Memory B cell (primary cell): Measurements from ENCODE around the gene KCTD4.

Experiments used
- ATAC-seq: fragments of 150-1000 bp; cut with Tn5 transposase; 2 replicates; pipeline ENCODE4 v1.10.0; 2021; ENCODE audit warnings: low read depth, mild to moderate bottlenecking, moderate library complexity
- DNase-seq, 2 donors: peaks; one replicate each; pipeline ENCODE4 v3.0.0; 2022; ENCODE audit warnings: low spot score in 2 of 2
- H3K27ac Mint-ChIP-seq: one replicate; pipeline ENCODE4 v1.8.0; 2022; ENCODE audit warnings: mild to moderate bottlenecking, moderate library complexity, mixed read lengths
- H3K27me3 Mint-ChIP-seq: one replicate; pipeline ENCODE4 v1.8.0; 2022; ENCODE audit warnings: mixed read lengths
- H3K36me3 Mint-ChIP-seq: one replicate; pipeline ENCODE4 v1.8.0; 2022; ENCODE audit warnings: mild to moderate bottlenecking, mixed read lengths
- H3K4me1 Mint-ChIP-seq: one replicate; pipeline ENCODE4 v1.8.0; 2022; ENCODE audit warnings: mixed read lengths
- H3K4me3 Mint-ChIP-seq: one replicate; pipeline ENCODE4 v1.8.0; 2022; ENCODE audit warnings: mild to moderate bottlenecking, moderate library complexity, mixed read lengths
- H3K9me3 Mint-ChIP-seq: one replicate; pipeline ENCODE4 v1.8.0; 2022; ENCODE audit warnings: mixed read lengths

The KCTD4 gene

DNA sequence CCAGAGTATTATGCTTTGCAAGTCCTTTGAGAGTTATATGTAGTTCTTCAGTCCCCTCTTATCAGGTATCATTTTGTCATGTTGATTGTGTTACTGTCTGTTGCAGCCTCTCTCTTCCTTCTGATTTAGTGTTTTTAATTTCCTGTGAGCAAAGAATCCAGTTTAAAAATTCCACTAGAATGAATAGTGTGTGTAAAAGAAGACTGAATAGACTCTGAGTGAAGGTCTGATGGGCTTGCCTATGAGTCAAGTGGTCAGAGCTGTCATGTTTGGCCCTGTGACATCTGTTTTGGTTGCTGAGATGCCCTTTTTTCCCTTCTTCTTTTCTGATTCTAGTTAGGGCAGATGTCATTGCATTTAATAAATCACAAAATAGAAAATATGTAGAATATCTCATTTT is 23.3 kb upstream of the KCTD4 start:
- H3K27ac Mint-ChIP-seq: no peak overlapping the region
- H3K27me3 Mint-ChIP-seq: no peaks in the 10 kb centered on the region
- no peak for ATAC-seq
- no peak for DNase-seq
- H3K4me1 Mint-ChIP-seq: peaks cover 4% of the 10 kb centered on the region
- peaks cover 13% of the 10 kb centered on the region for H3K36me3 Mint-ChIP-seq
- no peaks in the 10 kb centered on the region for H3K9me3 Mint-ChIP-seq
- H3K4me3 Mint-ChIP-seq: no peak overlapping the region

DNA sequence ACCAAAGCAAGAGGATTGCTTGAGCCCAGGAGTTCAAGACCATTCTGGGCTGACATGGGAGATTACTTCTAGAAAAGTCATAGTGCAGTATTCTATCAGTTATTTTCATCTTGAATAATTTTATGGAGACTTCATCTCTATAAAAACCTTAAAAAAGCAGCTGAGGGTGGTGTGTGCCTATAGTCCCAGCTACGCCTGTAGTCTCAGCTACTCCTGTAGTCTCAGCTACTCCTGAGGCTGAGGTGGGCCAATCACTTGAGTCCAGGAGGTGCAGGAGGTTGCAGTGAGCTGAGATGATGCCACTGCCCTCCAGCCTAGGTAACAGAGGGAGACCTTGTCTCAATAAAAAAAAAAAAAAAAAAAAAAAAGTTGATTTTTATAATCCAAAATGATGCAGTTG is 22.1 kb upstream of the KCTD4 start:
- ATAC-seq: no peak
- no peaks in the 10 kb centered on the region for H3K27me3 Mint-ChIP-seq
- DNase-seq: no peak
- no peak overlapping the region for H3K27ac Mint-ChIP-seq
- H3K4me3 Mint-ChIP-seq: no peak overlapping the region
- H3K4me1 Mint-ChIP-seq: peaks cover 6% of the 10 kb centered on the region
- H3K36me3 Mint-ChIP-seq: peaks cover 11% of the 10 kb centered on the region
- H3K9me3 Mint-ChIP-seq: no peaks in the 10 kb centered on the region

DNA sequence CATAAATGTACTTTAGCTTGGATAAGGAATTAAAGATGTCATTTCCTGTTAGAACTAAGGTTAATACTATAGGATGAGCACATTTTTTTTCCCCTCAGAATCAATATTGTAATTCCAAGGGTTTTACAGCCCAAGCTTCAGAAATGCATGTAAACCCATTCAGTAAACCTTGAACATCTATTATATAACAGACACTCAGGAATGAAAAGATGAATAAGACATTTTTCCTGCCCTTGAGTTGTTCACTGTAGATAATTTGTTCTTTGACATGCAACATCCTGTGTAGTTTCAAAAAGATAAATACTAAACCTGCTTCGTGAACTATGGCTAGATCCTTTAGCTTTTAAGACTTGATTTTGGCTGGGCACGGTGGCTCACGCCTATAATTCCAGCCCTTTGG is 21.7 kb upstream of the KCTD4 start:
- Mint-ChIP-seq H3K4me1 (peaks cover 6% of the 10 kb centered on the region), H3K27ac (no peak overlapping the region), H3K9me3 (no peaks in the 10 kb centered on the region), H3K27me3 (no peaks in the 10 kb centered on the region), H3K4me3 (no peak overlapping the region), H3K36me3 (peaks cover 11% of the 10 kb centered on the region)
- ATAC-seq: no peak
- DNase-seq: no peak

DNA sequence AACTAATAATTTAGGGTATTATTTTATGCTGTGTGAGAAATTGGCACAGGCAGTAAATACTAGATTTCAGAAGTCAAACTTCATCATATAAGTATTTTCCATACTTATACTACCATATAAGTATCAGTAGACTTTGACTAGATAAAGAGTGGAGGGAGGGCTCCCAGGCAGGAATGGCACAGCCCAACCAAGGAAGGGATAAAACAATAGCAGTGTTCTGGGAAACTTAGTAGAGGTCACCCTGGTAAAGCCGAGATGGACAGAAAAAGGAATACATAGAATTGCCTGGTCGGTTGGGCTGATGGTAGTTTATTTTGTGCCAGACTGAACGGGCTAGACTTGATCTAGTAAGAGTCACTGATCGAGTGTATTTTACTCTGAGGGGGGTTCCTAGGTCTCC is 19.6 kb upstream of the KCTD4 start:
- peaks cover 6% of the 10 kb centered on the region for H3K4me1 Mint-ChIP-seq
- H3K36me3 Mint-ChIP-seq: peaks cover 14% of the 10 kb centered on the region
- H3K9me3 Mint-ChIP-seq: no peaks in the 10 kb centered on the region
- no peak overlapping the region for H3K27ac Mint-ChIP-seq
- DNase-seq (no peak), ATAC-seq (no peak)
- H3K27me3 Mint-ChIP-seq: no peaks in the 10 kb centered on the region
- no peak overlapping the region for H3K4me3 Mint-ChIP-seq

DNA sequence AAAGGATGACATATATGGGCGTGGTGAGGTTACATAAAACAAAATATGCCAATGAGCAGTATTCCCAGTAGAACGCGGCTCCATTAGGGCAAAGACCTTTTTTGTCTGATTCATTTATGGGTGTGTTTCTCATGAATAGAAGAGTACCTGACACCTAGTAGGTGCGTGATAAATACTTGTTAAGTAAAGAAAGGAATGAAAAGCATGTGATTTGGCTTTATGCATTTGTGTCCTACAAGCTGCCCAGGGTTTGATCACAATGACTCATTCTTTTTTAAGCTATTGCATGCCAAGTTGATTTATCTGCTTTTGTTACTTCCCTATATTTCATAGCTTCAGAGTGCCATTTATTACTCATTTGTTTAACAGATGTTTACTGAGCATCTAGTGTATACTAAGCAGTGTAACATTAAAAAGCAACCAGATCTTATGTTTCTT is 19.1 kb upstream of the KCTD4 start:
- H3K4me1 Mint-ChIP-seq: peaks cover 6% of the 10 kb centered on the region
- H3K27ac Mint-ChIP-seq: no peak overlapping the region
- no peaks in the 10 kb centered on the region for H3K27me3 Mint-ChIP-seq
- H3K36me3 Mint-ChIP-seq: peaks cover 14% of the 10 kb centered on the region
- ATAC-seq (no peak), DNase-seq (no peak)
- H3K4me3 Mint-ChIP-seq: no peak overlapping the region
- H3K9me3 Mint-ChIP-seq: no peaks in the 10 kb centered on the region

DNA sequence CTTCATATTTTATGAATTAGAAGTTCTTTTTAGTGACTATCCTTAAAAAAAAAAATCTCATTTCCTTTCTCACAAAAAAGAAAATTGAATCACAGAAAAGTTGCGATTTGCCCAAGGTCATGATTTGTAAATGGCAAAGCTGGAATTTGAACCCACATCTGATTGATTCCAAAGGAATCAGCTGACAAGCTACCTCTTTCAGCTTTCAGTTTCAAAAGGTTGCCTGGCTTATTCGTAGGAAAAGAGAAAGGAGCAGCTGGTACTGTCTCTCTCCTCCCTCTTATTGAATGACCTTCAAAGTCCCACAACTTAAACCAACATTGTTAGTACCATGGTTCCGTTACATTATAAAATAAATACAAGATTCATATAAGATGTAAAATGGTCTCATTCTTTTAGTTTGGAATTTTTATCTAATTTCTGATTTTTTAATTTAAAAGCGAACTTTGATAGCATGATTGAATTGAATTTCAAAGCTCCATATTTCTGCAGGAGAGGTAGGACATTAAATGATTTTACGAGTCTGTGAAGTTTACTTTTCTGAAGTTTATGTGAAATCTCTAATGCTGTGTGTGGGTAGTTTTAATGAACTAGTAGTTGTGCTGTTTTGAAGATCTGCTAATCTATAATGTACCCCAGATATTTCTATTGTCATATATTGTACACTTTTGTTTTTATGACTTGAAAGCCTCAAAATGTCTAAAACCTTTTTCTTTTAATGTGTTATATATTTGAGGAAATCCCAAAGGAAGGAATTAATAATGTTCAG is 18.5 kb upstream of the KCTD4 start:
- no peak overlapping the region for H3K27ac Mint-ChIP-seq
- H3K9me3 Mint-ChIP-seq: no peaks in the 10 kb centered on the region
- H3K4me1 Mint-ChIP-seq: peaks cover 6% of the 10 kb centered on the region
- H3K4me3 Mint-ChIP-seq: no peak overlapping the region
- ATAC-seq (no peak), DNase-seq (no peak)
- no peaks in the 10 kb centered on the region for H3K27me3 Mint-ChIP-seq
- H3K36me3 Mint-ChIP-seq: peaks cover 12% of the 10 kb centered on the region

DNA sequence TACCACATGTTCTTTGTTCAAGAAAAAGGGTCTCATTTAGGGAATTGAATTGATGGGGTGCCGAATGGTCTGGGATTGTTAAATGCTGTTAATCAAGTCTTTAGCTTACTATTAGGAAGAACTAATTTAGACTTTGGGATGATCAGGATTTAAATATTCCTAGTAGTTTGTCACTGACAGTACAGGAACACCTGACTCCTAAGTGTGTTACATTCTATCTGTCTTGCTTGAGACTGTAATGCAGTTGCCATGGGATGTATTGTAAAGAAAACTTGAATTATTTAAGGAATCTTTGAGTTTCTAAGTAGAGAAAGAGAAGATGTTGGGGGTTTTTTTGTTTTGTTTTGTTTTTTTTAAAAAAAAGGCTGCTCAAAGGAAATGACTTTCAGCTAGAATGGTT is 17.8 kb upstream of the KCTD4 start:
- ATAC-seq (no peak), DNase-seq (no peak)
- H3K4me3 Mint-ChIP-seq: no peak overlapping the region
- H3K4me1 Mint-ChIP-seq: peaks cover 3% of the 10 kb centered on the region
- no peaks in the 10 kb centered on the region for H3K27me3 Mint-ChIP-seq
- no peak overlapping the region for H3K27ac Mint-ChIP-seq
- H3K9me3 Mint-ChIP-seq: no peaks in the 10 kb centered on the region
- peaks cover 9% of the 10 kb centered on the region for H3K36me3 Mint-ChIP-seq

DNA sequence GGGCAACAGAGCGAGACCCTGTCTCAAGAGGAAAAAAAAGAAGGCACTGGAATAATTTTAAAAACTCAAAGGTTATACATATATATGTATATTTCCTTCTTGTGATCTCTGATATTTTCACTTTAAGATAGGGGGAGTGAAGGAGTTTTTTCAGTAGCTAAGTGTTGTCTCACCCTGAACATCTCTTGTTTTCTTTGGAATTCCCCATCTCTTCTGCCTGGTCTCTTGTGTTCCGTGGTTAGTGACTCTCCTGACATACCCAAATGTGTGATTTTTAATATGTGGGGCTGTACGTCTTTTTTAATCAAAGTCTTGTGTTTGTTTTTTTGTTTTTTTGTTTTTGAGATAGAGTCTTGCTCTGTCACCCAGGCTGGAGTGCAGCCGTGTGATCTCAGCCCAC is 15.3 kb upstream of the KCTD4 start:
- Mint-ChIP-seq H3K4me1 (peaks cover 3% of the 10 kb centered on the region), H3K4me3 (no peak overlapping the region), H3K27me3 (no peaks in the 10 kb centered on the region), H3K27ac (no peak overlapping the region), H3K36me3 (peaks cover 9% of the 10 kb centered on the region), H3K9me3 (no peaks in the 10 kb centered on the region)
- ATAC-seq: no peak
- DNase-seq: no peak

DNA sequence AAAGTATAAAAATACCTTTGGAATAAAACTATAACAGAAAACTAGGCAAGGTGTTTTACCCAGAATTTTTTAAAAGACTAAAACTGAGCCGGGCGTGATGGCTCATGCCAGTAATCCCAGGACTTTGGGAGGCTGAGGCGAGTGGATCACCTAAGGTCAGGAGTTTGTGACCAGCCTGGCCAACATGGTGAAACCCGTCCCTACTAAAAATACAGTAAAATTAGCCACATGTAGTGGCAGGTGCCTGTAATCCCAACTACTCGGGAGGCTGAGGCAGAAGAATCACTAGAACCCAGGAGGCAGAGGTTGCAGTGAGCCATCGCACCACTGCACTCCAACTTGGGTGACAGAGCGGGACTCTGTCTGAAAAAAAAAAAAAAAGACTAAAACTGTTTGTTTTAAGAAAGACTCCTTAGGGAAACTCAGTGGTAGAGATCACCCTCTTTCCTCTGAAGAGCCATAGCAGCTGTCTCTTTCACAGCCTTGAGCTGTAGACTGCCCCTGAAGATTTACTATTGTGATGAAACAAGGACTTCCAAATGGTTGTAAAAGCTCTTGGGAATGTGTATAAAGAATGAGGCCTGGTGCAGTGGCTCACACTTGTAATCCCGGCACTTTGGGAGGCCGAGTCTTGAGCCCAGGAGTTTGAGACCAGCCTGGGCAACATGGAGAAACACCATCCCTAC is 14.7 kb upstream of the KCTD4 start:
- Mint-ChIP-seq H3K36me3 (peaks cover 13% of the 10 kb centered on the region), H3K4me3 (no peak overlapping the region), H3K27ac (no peak overlapping the region), H3K4me1 (peaks cover 3% of the 10 kb centered on the region), H3K9me3 (no peaks in the 10 kb centered on the region), H3K27me3 (no peaks in the 10 kb centered on the region)
- ATAC-seq (no peak), DNase-seq (no peak)

DNA sequence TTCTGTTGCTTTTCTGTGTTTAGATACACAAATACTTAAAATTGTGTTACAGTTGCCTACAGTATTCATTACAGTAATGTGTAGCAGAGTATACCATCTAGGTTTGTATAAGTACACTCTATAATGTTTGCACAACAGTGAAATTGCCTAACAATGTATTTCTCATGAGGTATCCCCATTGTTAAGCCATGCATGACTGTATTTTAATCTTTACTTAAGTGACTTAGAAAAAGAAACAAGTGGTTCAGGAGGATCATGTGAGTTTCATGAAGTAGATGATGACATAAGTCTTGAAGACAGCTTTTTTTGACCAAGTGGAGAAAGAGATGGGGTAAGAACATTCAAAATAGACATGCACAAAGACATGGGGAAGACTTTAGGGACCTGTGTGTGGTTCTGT is 8.4 kb upstream of the KCTD4 start:
- ATAC-seq (no peak), DNase-seq (no peak)
- peaks cover 27% of the 10 kb centered on the region for H3K36me3 Mint-ChIP-seq
- no peak overlapping the region for H3K27ac Mint-ChIP-seq
- H3K4me3 Mint-ChIP-seq: no peak overlapping the region
- peaks cover 6% of the 10 kb centered on the region for H3K4me1 Mint-ChIP-seq
- H3K27me3 Mint-ChIP-seq: no peaks in the 10 kb centered on the region
- no peaks in the 10 kb centered on the region for H3K9me3 Mint-ChIP-seq

DNA sequence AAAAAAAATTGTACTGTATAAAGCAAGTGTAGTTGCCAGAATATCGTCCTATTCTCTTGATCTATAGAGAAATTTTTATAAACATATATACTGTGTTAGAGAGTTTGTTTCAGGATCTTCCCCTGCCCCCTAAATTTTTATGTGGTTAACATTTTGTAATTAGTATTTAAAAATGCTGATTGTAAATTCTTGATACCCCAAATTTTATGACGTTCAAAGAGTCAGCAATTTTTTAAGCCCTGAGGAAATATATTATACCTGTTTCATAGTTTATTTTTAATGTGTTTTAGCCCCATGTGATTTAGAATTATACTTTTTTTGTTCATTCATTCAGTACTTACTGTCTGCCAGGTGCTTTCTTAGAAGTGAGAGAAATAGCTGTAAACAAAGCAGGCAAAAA is 7.3 kb upstream of the KCTD4 start:
- Mint-ChIP-seq H3K27me3 (no peaks in the 10 kb centered on the region), H3K36me3 (peaks cover 27% of the 10 kb centered on the region), H3K4me1 (peaks cover 6% of the 10 kb centered on the region), H3K4me3 (no peak overlapping the region), H3K9me3 (no peaks in the 10 kb centered on the region), H3K27ac (no peak overlapping the region)
- ATAC-seq (no peak), DNase-seq (no peak)

DNA sequence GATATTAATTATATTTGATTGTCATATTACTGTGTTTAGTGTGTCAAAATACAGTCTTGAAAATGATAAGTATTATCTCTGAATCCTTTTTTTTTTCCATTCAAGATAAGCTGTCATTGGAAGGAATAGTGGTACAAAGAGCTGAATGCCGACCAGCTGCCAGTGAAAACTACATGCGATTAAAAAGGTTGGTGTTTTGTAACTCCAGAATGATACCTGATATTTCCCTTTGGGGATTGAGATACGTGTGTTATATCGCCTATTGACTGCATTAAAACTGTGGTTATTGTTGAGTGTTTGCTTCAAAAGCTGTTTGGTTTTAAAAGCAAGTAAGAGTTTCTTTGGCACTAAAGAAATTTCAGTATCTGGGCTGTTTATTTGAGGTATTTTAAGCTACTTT is 6.5 kb upstream of the KCTD4 start:
- H3K4me3 Mint-ChIP-seq: no peak overlapping the region
- H3K27me3 Mint-ChIP-seq: no peaks in the 10 kb centered on the region
- ATAC-seq: no peak
- peaks cover 7% of the 10 kb centered on the region for H3K4me1 Mint-ChIP-seq
- no peak for DNase-seq
- no peaks in the 10 kb centered on the region for H3K9me3 Mint-ChIP-seq
- no peak overlapping the region for H3K27ac Mint-ChIP-seq
- H3K36me3 Mint-ChIP-seq: peaks cover 26% of the 10 kb centered on the region

DNA sequence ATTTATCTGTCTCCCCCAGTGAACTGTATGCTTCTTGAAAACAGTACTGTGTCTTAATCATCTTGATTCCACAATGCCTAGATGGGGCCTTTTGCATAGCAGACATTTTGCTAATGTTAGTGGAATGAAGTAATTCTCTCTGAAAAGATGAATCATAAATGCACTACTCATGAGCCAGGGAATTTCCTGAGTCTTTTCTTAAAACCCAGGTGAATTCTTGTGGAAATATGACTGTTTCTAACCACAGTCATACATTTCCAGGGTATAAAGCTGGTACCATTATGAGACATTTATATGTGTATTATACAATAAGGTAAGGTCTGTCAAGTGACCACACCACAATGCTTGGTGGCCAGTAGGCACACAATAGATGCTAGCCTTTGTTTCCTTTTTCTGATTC is 5.5 kb upstream of the KCTD4 start:
- ATAC-seq (no peak), DNase-seq (no peak)
- Mint-ChIP-seq H3K9me3 (no peaks in the 10 kb centered on the region), H3K27ac (no peak overlapping the region), H3K4me3 (no peak overlapping the region), H3K27me3 (no peaks in the 10 kb centered on the region), H3K36me3 (peaks cover 30% of the 10 kb centered on the region), H3K4me1 (peaks cover 9% of the 10 kb centered on the region)

DNA sequence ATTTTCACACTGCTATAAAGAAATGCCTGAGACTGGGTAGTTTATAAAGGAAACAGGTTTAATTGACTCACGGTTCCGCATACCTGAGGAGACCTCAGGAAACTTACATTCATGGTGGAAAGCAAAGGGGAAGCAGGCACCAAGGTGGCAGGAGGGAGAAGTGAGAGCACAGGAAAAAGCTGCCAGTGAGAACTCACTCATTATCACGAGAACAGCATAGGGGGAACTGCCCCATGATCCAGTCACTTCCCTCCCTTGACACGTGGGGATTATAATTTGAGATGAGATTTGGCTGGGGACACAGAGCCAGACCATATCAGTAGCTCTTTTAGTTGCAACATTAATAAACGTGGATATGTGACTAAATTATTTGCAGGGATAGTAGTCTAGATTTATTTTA is 4.3 kb upstream of the KCTD4 start:
- Mint-ChIP-seq H3K4me1 (peaks cover 9% of the 10 kb centered on the region), H3K27me3 (no peaks in the 10 kb centered on the region), H3K9me3 (no peaks in the 10 kb centered on the region), H3K27ac (peak overlapping the region; percentile 32), H3K4me3 (no peak overlapping the region), H3K36me3 (peaks cover 24% of the 10 kb centered on the region)
- DNase-seq (no peak), ATAC-seq (no peak)

DNA sequence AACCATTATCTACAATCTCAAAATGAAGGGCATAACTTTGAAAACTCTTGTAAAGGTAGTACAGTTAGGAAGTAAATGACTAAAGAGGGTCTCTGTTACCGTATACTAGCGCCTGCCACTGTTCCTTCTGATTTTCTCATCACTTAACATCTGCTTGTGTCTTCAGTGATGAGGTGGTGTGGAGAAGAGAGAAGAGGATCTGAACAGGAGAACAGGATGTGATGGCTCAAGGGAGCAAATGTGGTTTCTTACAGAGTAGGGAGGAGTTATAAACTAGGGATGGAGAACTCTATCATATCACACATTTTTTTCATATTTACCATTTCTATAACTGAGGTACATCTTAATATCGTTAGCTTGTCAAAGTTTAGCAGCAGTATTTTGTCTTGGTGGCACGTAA is 1.1 kb downstream of the KCTD4 start:
- H3K27me3 Mint-ChIP-seq: no peaks in the 10 kb centered on the region
- no peaks in the 10 kb centered on the region for H3K9me3 Mint-ChIP-seq
- H3K27ac Mint-ChIP-seq: no peak overlapping the region
- H3K4me1 Mint-ChIP-seq: peaks cover 18% of the 10 kb centered on the region
- ATAC-seq: no peak
- H3K36me3 Mint-ChIP-seq: peaks cover 24% of the 10 kb centered on the region
- no peak overlapping the region for H3K4me3 Mint-ChIP-seq
- DNase-seq: no peak
